Activated T-cell treated with anti-CD3 and anti-CD28 coated beads, Interleukin-2, amount 50 U/mL, for 24 hours (primary cell): ENCODE measurements around the gene DPP6.

Experiments used
- DNase-seq: peaks from one replicate; pipeline ENCODE4 v3.0.0-alpha.2; 2020
- H3K27ac Mint-ChIP-seq: 2 replicates; pipeline ENCODE4 v1.8.0; 2020; ENCODE audit warnings: mild to moderate bottlenecking, mixed read lengths
- H3K27me3 Mint-ChIP-seq: 2 replicates; pipeline ENCODE4 v1.8.0; 2020; ENCODE audit warnings: mixed read lengths
- H3K36me3 Mint-ChIP-seq: 2 replicates; pipeline ENCODE4 v1.8.0; 2020; ENCODE audit warnings: low read depth, mixed read lengths
- H3K4me1 Mint-ChIP-seq: 2 replicates; pipeline ENCODE4 v1.8.0; 2020; ENCODE audit warnings: low read depth, mixed read lengths
- H3K4me3 Mint-ChIP-seq: 2 replicates; pipeline ENCODE4 v1.8.0; 2020; ENCODE audit warnings: mild to moderate bottlenecking, moderate library complexity, mixed read lengths
- H3K9me3 Mint-ChIP-seq: 2 replicates; pipeline ENCODE4 v1.8.0; 2020; ENCODE audit warnings: mixed read lengths

The DPP6 gene

DNA sequence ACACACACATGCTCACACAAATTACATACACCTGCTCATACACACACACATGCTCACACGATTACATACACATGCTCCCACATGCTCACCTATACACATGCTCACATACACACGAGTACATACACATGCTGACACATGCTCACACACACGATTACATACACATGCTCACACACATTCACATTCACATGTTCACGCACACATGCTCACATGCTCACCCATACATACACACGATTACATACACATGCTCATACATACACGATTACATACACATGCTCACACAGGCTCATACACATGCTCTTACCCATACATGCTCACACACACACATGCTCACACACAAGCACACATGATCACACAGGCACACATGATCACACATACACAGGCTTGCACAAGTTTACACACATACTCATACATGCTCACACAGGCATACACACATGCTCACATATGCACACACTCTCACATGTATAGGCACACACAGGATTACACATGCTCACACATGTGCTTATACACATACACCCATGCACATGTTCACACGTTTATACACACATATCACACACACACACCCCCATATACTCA is 832.2 kb downstream of the DPP6 start:
- Mint-ChIP-seq H3K27ac (no peak overlapping the region), H3K4me3 (no peak overlapping the region), H3K4me1 (no peaks in the 10 kb centered on the region), H3K9me3 (no peaks in the 10 kb centered on the region), H3K27me3 (peaks cover 7% of the 10 kb centered on the region), H3K36me3 (no peaks in the 10 kb centered on the region)
- DNase-seq, result no peak

DNA sequence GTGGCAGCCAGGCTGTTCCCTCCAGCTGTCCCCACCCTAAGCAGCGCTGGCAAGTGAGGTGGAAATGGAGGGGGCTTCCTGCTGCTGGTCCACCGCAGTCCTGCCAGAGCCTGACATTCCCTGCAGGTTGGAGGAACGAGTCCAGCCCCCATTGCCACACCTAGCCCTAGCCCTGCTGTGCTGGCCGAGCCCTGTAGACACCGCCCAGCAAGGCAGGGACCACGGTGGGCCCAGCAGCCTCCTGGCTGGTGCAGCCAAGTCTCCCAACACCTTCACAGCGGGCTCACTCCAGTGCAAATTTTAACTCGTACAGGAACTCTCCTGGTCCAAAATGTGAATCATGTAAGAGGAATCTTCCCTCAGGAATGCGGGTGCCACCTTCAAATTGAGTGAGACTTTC is 834.4 kb downstream of the DPP6 start:
- Mint-ChIP-seq H3K4me1 (no peaks in the 10 kb centered on the region), H3K27me3 (peaks cover 18% of the 10 kb centered on the region), H3K27ac (no peak overlapping the region), H3K36me3 (no peaks in the 10 kb centered on the region), H3K4me3 (no peak overlapping the region), H3K9me3 (no peaks in the 10 kb centered on the region)
- DNase-seq, result no peak

DNA sequence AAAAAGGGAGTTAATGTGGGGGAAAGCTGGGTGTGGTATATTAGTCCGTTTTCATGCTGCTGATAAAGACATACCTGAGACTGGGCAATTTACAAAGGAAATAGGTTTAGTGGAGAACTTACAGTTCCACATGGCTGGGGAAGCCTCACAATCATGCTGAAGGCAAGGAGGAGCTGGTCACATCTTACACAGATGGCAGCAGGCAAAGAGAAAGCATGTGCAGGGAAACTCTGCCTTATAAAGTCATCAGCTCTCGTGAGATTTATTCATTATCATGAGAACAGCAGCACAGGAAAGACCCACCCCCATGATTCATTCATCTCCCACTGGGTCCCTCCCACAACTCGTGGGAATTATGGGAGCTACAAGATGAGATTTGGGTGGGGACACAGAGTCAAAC is 836.5 kb downstream of the DPP6 start:
- DNase-seq, result no peak
- Mint-ChIP-seq H3K36me3 (no peaks in the 10 kb centered on the region), H3K9me3 (no peaks in the 10 kb centered on the region), H3K4me1 (no peaks in the 10 kb centered on the region), H3K27ac (no peak overlapping the region), H3K4me3 (no peak overlapping the region), H3K27me3 (peaks cover 27% of the 10 kb centered on the region)

DNA sequence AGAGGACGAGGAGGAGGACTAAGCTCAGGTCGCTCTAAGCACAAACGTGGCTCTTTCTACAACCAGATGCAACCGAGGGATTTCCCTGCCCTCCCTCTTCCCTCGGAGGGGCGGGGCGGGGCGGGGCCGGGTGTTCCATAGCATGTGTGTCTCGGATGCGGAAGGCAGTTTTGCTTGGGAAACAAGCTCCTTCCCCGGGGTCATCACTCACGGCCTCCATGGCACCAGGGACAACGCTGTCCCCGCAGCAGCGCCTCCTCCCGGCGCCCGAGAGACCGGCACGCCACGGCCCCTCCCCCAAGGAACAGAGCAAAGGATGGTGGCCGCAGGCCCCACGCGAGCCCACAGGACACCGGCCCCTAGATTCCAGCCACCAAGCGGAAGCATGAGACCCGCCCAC is 840.3 kb downstream of the DPP6 start:
- no peak for DNase-seq
- Mint-ChIP-seq H3K27ac (no peak overlapping the region), H3K36me3 (no peaks in the 10 kb centered on the region), H3K4me1 (no peaks in the 10 kb centered on the region), H3K27me3 (peaks cover 27% of the 10 kb centered on the region), H3K9me3 (no peaks in the 10 kb centered on the region), H3K4me3 (no peak overlapping the region)

DNA sequence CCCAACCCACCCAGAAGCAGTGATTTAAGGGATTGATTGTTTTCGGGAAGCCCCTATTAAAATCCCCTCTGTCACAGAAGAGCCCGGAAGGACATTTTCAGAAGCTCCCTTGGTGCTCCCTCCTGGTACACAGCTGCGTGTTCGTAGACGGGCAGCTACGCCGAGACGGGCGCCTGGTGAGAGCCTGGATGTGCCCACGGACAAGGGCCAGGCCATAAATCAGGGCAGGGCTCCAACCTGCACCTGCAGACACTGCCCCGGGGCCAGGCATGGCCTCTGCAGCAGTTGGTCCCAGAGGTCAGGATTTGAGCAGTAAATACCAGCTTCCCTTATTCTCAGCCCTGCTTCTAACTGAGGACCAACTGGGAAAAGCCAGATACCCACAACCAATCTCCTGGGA is 843.9 kb downstream of the DPP6 start:
- Mint-ChIP-seq H3K27ac (no peak overlapping the region), H3K36me3 (no peaks in the 10 kb centered on the region), H3K4me1 (no peaks in the 10 kb centered on the region), H3K4me3 (no peak overlapping the region), H3K9me3 (no peaks in the 10 kb centered on the region), H3K27me3 (peaks cover 23% of the 10 kb centered on the region)
- DNase-seq, result no peak

DNA sequence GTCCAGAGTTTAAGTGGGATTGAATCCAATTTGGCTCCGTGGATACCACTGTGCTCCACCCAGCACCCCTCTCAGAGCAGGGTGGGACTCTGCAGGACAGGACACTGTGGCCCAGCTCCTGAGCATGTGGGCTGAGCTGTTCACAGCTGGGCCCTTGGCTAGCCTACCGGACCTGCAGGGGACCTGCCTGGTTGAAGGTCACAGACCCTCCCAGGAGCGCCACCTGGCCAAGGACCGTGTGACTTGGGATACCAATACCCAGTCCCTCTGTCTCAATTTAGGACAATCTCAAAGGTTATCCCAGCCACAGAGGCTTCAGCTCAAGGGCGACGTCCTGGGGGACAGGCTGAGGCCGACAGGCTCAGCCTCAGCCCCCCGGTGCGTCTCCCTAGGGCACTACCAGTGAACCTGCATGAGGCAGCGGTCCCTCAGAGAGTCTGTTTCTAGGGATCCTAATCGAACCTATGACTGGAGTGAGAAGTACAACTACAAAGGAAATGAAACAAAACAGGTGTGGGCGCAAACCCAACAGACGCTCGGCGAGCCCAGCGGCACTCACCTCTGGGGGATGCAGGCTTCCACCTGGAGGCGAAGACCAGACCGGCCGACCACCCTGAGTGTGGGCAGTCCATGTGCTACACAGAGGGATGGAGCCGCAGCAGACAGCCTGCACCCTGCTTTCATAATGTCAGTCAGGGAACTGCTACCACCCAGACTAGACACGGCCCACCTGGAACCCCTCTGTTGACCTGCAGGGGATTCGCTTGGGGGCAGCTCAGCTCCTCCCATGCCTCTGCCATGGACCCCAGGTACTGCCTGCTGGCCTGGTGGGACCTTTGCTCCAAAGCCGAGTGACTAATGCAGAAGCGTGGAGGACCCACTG is 847.0 kb downstream of the DPP6 start:
- no peaks in the 10 kb centered on the region for H3K4me1 Mint-ChIP-seq
- H3K9me3 Mint-ChIP-seq, result no peaks in the 10 kb centered on the region
- no peak overlapping the region for H3K27ac Mint-ChIP-seq
- DNase-seq, result no peak
- H3K36me3 Mint-ChIP-seq, result no peaks in the 10 kb centered on the region
- H3K4me3 Mint-ChIP-seq, result no peak overlapping the region
- peaks cover 11% of the 10 kb centered on the region for H3K27me3 Mint-ChIP-seq

DNA sequence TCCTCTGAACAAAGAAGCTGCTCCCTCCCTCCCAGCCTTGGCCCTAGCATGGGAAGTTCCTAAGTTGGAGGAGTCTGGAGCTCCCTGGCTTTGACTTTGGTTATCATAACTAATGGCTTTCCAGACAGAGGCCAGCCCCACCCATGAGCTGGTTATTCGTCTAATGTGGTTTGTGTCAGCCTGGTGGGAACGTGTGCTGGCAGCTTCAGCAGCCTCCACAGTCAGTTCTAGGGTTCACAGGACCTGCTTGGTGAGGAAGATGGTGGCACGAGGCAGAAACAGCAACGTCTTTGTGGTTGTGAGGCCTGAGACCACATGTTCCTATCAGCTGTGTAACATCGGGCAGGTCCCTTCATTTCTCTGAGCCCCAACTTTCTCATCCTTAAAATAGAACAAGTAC is 847.7 kb downstream of the DPP6 start:
- H3K27me3 Mint-ChIP-seq, result peaks cover 9% of the 10 kb centered on the region
- H3K27ac Mint-ChIP-seq, result no peak overlapping the region
- no peaks in the 10 kb centered on the region for H3K9me3 Mint-ChIP-seq
- no peaks in the 10 kb centered on the region for H3K36me3 Mint-ChIP-seq
- no peaks in the 10 kb centered on the region for H3K4me1 Mint-ChIP-seq
- no peak overlapping the region for H3K4me3 Mint-ChIP-seq
- no peak for DNase-seq

DNA sequence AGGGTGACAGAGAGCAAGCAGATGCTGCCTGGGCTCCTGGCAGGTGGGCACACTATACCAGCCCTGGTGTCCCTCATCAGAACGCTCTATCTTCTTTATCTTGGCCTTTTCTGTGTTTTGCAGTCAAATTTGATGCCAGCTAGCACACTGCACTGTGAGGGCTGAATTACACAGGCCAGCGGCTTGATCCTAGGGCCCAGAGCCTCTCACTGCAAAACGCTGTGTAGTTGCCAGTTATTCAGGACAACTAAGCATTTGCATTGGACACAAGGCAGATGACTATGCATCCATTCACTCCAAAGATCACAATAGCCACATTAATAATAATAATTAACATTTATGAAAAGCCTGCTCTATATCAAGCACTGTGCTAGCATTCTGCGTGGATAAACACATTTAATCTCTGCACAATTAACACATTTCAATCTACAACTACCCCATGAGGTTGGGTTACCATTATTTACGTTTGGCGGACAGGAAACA is 850.4 kb downstream of the DPP6 start:
- no peak for DNase-seq
- H3K4me3 Mint-ChIP-seq, result no peak overlapping the region
- no peak overlapping the region for H3K27ac Mint-ChIP-seq
- H3K36me3 Mint-ChIP-seq, result no peaks in the 10 kb centered on the region
- H3K4me1 Mint-ChIP-seq, result no peaks in the 10 kb centered on the region
- peaks cover 9% of the 10 kb centered on the region for H3K27me3 Mint-ChIP-seq
- H3K9me3 Mint-ChIP-seq, result no peaks in the 10 kb centered on the region

DNA sequence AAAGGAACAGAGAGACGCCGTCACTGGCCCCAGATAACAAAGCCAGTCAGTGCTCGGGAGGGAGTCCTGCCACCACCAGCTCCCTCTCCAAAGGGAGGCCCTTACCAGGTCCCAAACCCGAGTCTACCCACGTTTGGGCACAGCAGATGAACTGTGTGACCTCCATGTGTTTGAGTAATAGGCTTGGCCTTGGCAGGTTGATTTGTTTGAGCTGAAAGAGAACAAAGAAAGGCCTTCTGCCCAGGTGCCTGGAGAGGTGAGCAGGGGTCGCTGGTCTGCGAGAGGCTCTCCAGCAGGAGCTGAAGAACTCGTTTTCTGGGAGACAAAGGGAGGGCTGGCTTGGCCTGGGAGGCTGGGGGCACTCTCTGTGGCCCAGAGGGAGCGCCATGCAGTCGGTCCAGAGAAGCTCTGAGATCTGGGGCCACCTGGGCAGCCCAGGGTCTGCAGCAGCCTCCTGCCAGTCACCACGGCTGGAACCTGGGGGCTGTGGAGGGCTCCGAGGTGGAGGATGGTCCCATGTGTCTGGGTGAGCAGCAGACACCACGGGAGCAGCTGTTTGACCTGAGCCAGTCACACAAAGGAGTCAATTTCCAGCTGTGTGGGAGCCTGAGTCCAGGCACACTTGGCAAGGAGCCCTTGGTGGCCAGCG is 851.0 kb downstream of the DPP6 start:
- no peaks in the 10 kb centered on the region for H3K36me3 Mint-ChIP-seq
- no peak for DNase-seq
- H3K4me3 Mint-ChIP-seq, result no peak overlapping the region
- no peak overlapping the region for H3K27ac Mint-ChIP-seq
- H3K27me3 Mint-ChIP-seq, result peaks cover 10% of the 10 kb centered on the region
- H3K9me3 Mint-ChIP-seq, result no peaks in the 10 kb centered on the region
- H3K4me1 Mint-ChIP-seq, result peaks cover 3% of the 10 kb centered on the region

DNA sequence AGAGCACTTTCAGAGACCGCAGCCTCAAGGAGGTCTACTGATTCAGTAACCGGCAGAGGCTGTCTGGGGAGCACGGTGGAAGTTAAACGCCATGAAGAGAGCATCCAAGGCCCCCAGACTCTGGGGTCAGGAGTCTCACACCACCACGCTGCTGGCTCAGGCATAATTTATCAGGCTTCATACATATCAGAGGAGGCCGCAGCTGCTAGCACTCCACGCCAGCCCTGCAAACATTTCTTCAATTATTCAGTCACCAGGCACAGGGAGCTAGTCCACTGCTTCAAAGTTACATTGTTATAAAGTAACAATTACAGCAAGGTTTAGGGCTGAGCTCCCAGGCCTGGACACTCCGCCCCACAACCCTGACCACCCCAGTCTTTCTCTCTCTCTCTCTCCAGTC is 852.9 kb downstream of the DPP6 start:
- Mint-ChIP-seq H3K9me3 (no peaks in the 10 kb centered on the region), H3K27ac (no peak overlapping the region), H3K27me3 (peaks cover 17% of the 10 kb centered on the region), H3K4me3 (no peak overlapping the region), H3K36me3 (no peaks in the 10 kb centered on the region), H3K4me1 (peaks cover 3% of the 10 kb centered on the region)
- DNase-seq, result no peak

DNA sequence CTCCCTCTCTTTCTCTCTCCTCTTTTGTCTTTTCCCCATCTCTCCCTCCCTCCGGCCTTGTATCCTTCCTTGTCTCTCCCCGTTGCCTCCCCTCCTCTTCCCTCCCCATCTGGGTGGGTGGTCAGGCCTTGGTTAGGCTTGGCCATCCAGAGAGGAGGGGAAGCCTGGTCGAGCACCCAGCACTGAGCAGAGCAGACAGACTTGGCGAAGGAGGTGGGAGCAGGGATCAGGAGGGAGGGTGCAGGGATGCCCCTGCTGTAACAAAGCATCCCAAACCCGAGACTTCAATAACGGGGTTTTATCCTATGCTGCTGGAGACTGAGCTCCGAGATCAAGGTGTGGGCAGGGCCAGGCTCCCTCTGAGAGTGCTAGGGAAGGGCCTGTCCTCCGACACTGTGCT is 853.4 kb downstream of the DPP6 start:
- Mint-ChIP-seq H3K36me3 (no peaks in the 10 kb centered on the region), H3K27me3 (peaks cover 17% of the 10 kb centered on the region)
- no peak for DNase-seq

DNA sequence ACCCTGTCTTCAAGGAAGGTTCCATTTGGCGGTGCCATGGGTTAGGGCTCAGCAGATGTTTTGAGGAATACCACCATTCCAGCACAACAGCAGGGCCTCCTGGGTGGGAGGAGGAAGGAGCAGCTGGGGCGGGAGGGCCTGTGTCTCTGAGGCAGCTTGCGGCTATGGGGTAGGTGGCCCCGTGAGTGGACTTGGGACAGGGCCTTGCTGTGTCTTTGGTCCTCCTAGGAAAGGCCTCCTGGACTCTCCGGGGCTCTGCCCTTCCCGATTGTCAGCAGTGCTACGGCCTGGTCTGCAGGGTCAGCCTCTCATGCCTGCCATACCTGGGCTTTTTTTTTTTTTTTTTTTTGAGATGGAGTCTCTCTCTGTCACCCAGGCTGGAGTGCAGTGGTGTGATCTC is 854.0 kb downstream of the DPP6 start:
- peaks cover 3% of the 10 kb centered on the region for H3K4me1 Mint-ChIP-seq
- H3K4me3 Mint-ChIP-seq, result no peak overlapping the region
- H3K36me3 Mint-ChIP-seq, result no peaks in the 10 kb centered on the region

More for the DNA sequence above, 853.4 kb downstream of the DPP6 start:
- Mint-ChIP-seq H3K27ac (no peak overlapping the region), H3K9me3 (no peaks in the 10 kb centered on the region), H3K4me3 (no peak overlapping the region), H3K4me1 (peaks cover 3% of the 10 kb centered on the region)

DNA sequence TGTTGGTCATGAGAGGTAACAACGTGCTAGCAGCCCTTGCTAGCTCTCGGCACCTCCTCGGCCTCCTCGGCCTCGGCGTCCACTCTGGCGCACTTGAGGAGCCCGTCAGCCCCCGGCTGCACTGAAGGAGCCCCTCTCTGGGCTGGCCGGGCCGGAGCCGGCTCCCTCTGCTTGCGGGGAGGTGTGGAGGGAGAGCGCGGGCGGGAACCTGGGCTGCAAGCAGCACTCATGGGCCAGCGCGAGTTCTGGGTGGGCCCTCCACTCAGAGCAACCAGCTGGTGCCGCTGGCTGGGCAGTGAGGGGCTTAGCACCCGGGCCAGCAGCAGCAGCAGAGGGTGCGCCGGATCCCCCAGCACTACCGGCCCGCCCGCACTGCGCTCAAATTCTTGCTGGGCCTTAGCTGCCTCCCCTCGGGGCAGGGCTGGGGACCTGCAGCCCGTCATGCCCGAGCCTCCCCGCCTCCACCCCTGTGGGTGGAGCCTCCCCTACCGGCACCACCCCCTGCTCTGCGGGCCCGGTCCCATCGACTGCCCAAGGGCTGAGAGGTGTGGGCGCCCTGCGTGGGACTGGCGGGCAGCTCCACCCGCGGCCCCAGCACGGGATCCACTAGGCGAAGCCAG is 854.6 kb downstream of the DPP6 start:
- Mint-ChIP-seq H3K27me3 (peaks cover 17% of the 10 kb centered on the region), H3K4me1 (peaks cover 3% of the 10 kb centered on the region), H3K27ac (no peak overlapping the region), H3K9me3 (no peaks in the 10 kb centered on the region), H3K4me3 (no peak overlapping the region), H3K36me3 (no peaks in the 10 kb centered on the region)
- DNase-seq, result no peak

More for the DNA sequence above, 854.0 kb downstream of the DPP6 start:
- Mint-ChIP-seq H3K9me3 (no peaks in the 10 kb centered on the region), H3K27me3 (peaks cover 17% of the 10 kb centered on the region), H3K27ac (no peak overlapping the region)
- no peak for DNase-seq

DNA sequence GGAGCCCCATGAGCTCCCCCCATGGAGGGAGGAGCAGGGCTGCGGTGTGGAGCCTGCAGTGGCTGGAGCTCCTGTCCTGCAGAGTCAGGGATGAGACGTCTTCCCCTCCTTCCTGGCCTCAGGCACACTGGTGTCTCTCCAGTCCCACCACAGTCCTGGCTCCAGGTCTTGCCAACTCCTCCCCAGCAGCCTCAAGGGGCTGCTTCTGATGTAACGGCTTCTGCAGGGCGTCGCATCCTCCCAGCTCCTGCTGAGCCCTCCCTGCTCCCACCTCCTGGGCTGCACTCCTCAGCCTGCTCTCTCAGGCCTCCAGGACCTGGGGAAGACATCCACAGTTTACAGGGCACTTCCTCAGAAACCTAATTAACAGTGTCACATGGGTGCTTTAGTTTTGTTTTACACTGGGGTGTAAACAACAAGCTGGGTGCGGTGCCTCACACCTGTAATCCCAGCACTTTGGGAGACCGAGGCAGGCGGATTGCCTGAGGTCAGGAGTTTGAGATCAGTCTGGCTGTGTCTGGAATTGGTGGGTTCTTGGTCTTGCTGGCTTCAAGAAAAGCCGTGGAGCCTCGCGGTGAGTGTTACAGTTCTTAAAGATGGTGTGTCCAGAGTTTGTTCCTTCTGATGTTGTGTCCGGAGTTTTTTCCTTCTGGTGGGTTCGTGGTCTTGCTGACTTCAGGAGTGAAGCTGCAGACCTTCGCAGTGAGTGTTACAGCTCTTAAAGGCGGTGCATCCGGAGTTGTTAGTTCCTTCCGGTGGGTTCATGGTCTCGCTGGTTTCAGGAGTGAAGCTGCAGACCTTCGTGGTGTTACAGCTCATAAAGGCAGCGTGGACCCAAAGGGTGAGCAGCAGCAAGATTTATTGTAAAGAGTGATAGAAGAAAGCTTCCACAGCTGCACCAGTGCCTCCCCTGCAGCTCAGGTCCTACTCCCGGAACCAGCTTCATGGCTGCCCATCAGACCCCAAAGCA is 855.7 kb downstream of the DPP6 start:
- DNase-seq, result no peak
- H3K27ac Mint-ChIP-seq, result no peak overlapping the region
- no peaks in the 10 kb centered on the region for H3K36me3 Mint-ChIP-seq
- peaks cover 3% of the 10 kb centered on the region for H3K4me1 Mint-ChIP-seq
- H3K9me3 Mint-ChIP-seq, result no peaks in the 10 kb centered on the region
- H3K27me3 Mint-ChIP-seq, result peaks cover 17% of the 10 kb centered on the region
- H3K4me3 Mint-ChIP-seq, result no peak overlapping the region
